ENCODE results near the gene AMBP. TPM values are rescaled to one million over a fixed set of nuclear protein-coding genes. Genes with fewer than 3 reads are reported as not detected.
A peak's percentile ranks its signal among the peaks of the same experiment; 100 is the strongest.

Gene AMBP
- total RNA-seq, 2 donors from 2014 or later, result 1.5 to 5.7 TPM

DNA sequence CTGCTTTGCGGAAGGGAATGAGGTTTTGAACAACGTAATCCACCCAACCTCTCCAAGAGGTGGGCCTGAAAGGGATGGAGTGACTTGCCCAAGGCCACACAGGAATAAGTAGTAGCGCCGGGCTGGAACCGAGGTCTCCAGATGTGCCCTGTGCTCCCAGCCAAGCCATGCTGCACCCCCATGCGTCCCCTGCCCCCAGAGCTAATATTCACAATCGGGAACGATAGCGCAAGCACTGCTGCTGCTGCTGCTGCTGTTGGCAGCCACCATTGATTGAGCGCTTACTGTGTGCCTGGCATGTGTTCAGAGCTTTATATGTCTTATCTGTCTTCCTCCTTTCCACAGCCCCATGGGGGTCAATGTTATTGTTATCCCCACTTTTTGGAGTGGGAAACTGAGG is 43.9 kb downstream of the AMBP start:
- Histone ChIP-seq H3K4me3 (no peak overlapping the region), H3K4me1 (no peaks in the 10 kb centered on the region), H3K36me3 (no peaks in the 10 kb centered on the region), H3K9ac (ENCODE audit: low read depth in 2 of 2, low read length in 2 of 2) (no peak overlapping the region), H3K27ac (no peak overlapping the region), H3K27me3 (no peaks in the 10 kb centered on the region), H3K9me3 (no peaks in the 10 kb centered on the region)
- DNase-seq, result peak; percentile 7
- intact Hi-C loops (cut with DNase I), result loop anchor here (10.0 kb wide), 1 partner anchor 229 kb away; no protein-coding TSS in a partner anchor
- TF ChIP-seq, protein P1, sequence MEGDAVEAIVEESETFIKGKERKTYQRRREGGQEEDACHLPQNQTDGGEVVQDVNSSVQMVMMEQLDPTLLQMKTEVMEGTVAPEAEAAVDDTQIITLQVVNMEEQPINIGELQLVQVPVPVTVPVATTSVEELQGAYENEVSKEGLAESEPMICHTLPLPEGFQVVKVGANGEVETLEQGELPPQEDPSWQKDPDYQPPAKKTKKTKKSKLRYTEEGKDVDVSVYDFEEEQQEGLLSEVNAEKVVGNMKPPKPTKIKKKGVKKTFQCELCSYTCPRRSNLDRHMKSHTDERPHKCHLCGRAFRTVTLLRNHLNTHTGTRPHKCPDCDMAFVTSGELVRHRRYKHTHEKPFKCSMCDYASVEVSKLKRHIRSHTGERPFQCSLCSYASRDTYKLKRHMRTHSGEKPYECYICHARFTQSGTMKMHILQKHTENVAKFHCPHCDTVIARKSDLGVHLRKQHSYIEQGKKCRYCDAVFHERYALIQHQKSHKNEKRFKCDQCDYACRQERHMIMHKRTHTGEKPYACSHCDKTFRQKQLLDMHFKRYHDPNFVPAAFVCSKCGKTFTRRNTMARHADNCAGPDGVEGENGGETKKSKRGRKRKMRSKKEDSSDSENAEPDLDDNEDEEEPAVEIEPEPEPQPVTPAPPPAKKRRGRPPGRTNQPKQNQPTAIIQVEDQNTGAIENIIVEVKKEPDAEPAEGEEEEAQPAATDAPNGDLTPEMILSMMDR (IDR thresholded peaks at IDR 0.05), result no peak

DNA sequence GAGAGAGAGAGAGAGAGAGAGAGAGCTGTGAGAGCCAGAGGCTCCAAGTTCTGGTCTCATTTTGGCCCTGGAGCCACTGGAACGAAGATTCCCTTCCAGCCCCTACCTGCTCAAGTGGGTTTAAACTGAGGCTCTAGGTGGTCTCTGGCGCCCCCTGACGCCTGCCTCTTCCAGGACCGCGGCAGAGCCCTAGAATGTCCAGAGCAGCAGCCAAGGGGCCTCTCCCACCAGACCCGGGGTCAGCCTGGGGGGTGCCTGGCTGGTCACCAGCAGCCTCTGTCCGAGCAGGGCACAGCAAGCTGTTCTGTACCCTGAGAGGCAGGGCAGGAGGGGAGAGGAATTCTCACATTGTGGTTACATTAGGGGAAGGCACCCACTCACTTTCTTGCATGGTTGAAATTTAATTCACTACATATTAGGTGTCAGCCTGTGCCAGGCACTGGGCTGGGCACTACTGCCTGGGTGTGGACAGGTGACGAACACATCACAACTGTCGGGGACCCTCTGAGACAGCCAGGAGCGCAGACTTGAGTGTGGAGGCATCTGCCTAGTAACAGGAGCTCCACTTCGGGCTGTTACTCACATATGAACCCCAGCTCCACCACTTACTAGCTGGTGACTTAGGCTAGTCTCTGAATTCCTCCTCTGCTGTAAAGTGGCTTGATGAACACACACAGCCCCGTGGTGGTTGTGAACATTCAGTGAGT is 44.5 kb downstream of the AMBP start:
- Histone ChIP-seq H3K36me3 (no peaks in the 10 kb centered on the region), H3K9ac (ENCODE audit: low read depth in 2 of 2, low read length in 2 of 2) (no peak overlapping the region), H3K4me1 (no peaks in the 10 kb centered on the region), H3K4me3 (no peak overlapping the region), H3K27me3 (no peaks in the 10 kb centered on the region), H3K27ac (no peak overlapping the region), H3K9me3 (no peaks in the 10 kb centered on the region)
- DNase-seq, result peak; percentile 20
- intact Hi-C loops (cut with DNase I), result loop anchor here (10.0 kb wide), 1 partner anchor 229 kb away; no protein-coding TSS in a partner anchor
- TF ChIP-seq, protein P1 (IDR thresholded peaks at IDR 0.05), result no peak

DNA sequence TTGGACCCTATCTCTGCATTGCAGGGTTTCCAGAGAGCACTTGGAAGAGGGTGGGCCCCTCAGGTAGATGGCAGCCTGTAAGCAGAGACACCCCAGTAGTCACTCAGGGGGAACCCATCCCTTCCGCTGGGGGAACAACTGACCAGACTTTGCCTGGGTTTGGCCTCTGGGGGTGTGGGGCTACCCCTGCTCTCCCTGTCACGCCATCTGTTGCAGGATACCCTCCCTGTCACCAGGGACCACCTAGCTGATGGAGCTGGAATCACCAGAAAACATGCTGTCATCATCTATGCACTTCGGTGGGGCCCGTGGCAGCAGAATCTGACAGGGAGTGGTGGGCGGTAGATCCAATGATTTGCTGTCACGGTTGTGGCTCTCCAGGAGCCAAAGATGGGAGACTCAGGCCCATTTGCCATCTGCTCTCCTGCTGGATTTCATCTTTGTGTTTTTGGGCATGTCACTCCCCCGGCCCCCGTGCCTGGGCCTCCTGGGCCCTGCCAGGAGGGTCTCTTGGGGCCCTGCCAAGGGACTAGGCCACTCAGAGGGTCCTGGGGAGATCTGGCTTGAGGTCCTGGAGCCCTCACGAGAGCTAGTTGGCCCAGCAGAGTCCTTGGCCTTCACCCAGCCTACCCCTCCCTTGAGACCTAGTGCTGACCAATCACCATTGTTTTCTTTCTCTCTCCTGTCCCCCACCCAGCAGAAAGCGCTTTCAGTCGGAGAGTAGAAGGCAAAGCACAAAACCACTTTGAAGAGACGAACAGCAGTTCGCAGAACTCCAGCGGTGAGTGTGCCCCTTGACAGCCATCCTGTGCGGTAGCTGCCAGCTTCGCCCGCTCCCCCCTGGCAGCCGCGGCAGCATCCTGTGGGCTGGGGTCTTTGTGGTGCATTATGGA is 45.9 kb downstream of the AMBP start:
- Histone ChIP-seq H3K9me3 (no peaks in the 10 kb centered on the region), H3K36me3 (no peaks in the 10 kb centered on the region), H3K4me1 (no peaks in the 10 kb centered on the region), H3K27me3 (no peaks in the 10 kb centered on the region), H3K9ac (ENCODE audit: low read depth in 2 of 2, low read length in 2 of 2) (no peak overlapping the region), H3K4me3 (no peak overlapping the region), H3K27ac (no peak overlapping the region)
- intact Hi-C loops (cut with DNase I), result loop anchor here (10.0 kb wide), 1 partner anchor 227 kb away; no protein-coding TSS in a partner anchor
- DNase-seq, result peak; percentile 13
- TF ChIP-seq, protein P1 (IDR thresholded peaks at IDR 0.05), result no peak

DNA sequence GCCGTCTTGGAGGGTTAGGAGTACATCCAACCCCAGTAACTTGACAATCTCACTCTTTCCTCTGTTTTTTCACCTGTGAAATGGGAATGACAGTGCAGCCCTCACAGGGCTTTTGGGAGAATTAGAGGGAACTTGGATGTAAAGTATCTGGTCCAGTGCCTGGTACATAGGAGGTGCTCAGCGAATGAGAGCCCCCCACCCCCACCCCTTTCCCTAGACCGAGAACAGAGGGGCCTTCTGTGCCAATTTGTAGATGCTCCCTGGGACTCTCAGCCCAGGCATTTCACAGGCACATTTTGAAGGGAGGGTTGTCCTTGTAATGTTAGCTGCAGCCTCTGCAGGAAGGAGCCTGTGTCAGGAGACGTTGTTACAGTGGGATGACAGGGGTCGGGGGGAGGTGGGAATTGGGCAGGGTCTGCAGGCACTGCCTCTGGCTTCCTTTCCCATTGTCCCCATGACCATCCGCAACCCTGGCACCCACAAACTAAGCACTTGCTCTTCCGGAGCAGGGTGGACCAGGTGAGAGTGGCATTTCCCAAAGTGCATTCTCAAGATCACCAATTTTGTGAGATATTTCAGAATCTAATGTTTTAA is 47.0 kb downstream of the AMBP start:
- intact Hi-C loops (cut with DNase I), result loop anchor here (10.0 kb wide), 1 partner anchor 226 kb away; no protein-coding TSS in a partner anchor
- Histone ChIP-seq H3K27ac (no peak overlapping the region), H3K27me3 (no peaks in the 10 kb centered on the region), H3K9me3 (no peaks in the 10 kb centered on the region), H3K36me3 (no peaks in the 10 kb centered on the region), H3K9ac (ENCODE audit: low read depth in 2 of 2, low read length in 2 of 2) (no peak overlapping the region), H3K4me3 (no peak overlapping the region), H3K4me1 (no peaks in the 10 kb centered on the region)
- DNase-seq, result no peak
- TF ChIP-seq, protein P1 (IDR thresholded peaks at IDR 0.05), result no peak

DNA sequence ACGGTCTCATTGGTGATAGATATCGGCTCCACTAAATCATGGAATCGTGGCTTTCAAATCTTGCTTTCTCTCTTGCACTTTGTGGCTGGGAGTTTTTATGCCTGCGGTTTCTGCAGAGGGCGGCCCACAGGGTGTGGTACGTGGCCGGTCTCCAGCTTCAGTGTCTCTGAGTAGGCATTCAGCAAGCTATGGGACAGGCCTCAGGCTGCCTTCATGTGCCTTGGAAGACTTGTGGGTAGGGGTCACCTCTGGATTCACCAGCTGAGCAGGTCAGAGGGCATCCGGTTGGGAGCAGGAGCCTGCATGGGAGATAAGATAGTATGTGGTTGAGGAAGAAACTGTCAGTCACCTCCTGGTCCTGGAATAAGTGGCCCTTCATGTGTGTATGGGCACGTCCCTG is 47.7 kb downstream of the AMBP start:
- TF ChIP-seq, protein P1 (IDR thresholded peaks at IDR 0.05), result no peak
- Histone ChIP-seq H3K9ac (ENCODE audit: low read depth in 2 of 2, low read length in 2 of 2) (no peak overlapping the region), H3K27ac (no peak overlapping the region), H3K9me3 (no peaks in the 10 kb centered on the region), H3K4me3 (no peak overlapping the region), H3K36me3 (no peaks in the 10 kb centered on the region), H3K27me3 (no peaks in the 10 kb centered on the region), H3K4me1 (no peaks in the 10 kb centered on the region)
- intact Hi-C loops (cut with DNase I), result loop anchor here (10.0 kb wide), 1 partner anchor 226 kb away; no protein-coding TSS in a partner anchor
- peak; percentile 27 for DNase-seq

Measured in colonic mucosa (tissue), 4 donors.